ENCODE results near the gene TSPO2. TPM values are rescaled to one million over a fixed set of nuclear protein-coding genes. Genes with fewer than 3 reads are reported as not detected.

Gene TSPO2
- total RNA-seq, 1 donor from 2014 or later, result not detected

- DNase-seq (ENCODE audit: low read depth) (no peak), FAIRE-seq (no peak)
- no peak overlapping the region for H3K4me3 ChIP-seq (ENCODE audit: low read depth, low read length)
- H3K27me3 ChIP-seq (ENCODE audit: control insufficient read depth, insufficient read depth, low read length), result no peaks in the 10 kb centered on the region
- no peaks in the 10 kb centered on the region for H3K36me3 ChIP-seq (ENCODE audit: control insufficient read depth, insufficient read depth, low read length)
- TF ChIP-seq CTCF (IDR thresholded peaks at IDR 0.05; ENCODE audit: insufficient read depth, low read length, severe bottlenecking), result no peak
Observed at GRCh38 chr6:41047745-41048732, 5.8 kb downstream of the TSPO2 start.

- no peak overlapping the region for H3K4me3 ChIP-seq (ENCODE audit: low read depth, low read length)
- no peaks in the 10 kb centered on the region for H3K27me3 ChIP-seq (ENCODE audit: control insufficient read depth, insufficient read depth, low read length)
- no peaks in the 10 kb centered on the region for H3K36me3 ChIP-seq (ENCODE audit: control insufficient read depth, insufficient read depth, low read length)
- DNase-seq (ENCODE audit: low read depth), result no peak
- no peak for FAIRE-seq
- no peak for TF ChIP-seq CTCF (IDR thresholded peaks at IDR 0.05; ENCODE audit: insufficient read depth, low read length, severe bottlenecking)
Observed at GRCh38 chr6:41049521-41049920, 7.3 kb downstream of the TSPO2 start.

- FAIRE-seq, result no peak
- no peak for TF ChIP-seq CTCF (IDR thresholded peaks at IDR 0.05; ENCODE audit: insufficient read depth, low read length, severe bottlenecking)
- DNase-seq (ENCODE audit: low read depth), result no peak
Observed at GRCh38 chr6:41049955-41050354, 7.7 kb downstream of the TSPO2 start.

GRCh38 chr6:41050536-41050935 is 8.3 kb downstream of the TSPO2 start:
- no peaks in the 10 kb centered on the region for H3K36me3 ChIP-seq (ENCODE audit: control insufficient read depth, insufficient read depth, low read length)
- TF ChIP-seq CTCF (IDR thresholded peaks at IDR 0.05; ENCODE audit: insufficient read depth, low read length, severe bottlenecking), result no peak
- DNase-seq (ENCODE audit: low read depth) (no peak), FAIRE-seq (no peak)
- no peaks in the 10 kb centered on the region for H3K27me3 ChIP-seq (ENCODE audit: control insufficient read depth, insufficient read depth, low read length)
- H3K4me3 ChIP-seq (ENCODE audit: low read depth, low read length), result no peak overlapping the region

More at GRCh38 chr6:41049955-41050354, 7.7 kb downstream of the TSPO2 start:
- Histone ChIP-seq H3K4me3 (ENCODE audit: low read depth, low read length) (no peak overlapping the region), H3K36me3 (ENCODE audit: control insufficient read depth, insufficient read depth, low read length) (no peaks in the 10 kb centered on the region), H3K27me3 (ENCODE audit: control insufficient read depth, insufficient read depth, low read length) (no peaks in the 10 kb centered on the region)

GRCh38 chr6:41051873-41052272 is 9.6 kb downstream of the TSPO2 start:
- Histone ChIP-seq H3K36me3 (ENCODE audit: control insufficient read depth, insufficient read depth, low read length) (no peaks in the 10 kb centered on the region), H3K27me3 (ENCODE audit: control insufficient read depth, insufficient read depth, low read length) (no peaks in the 10 kb centered on the region), H3K4me3 (ENCODE audit: low read depth, low read length) (no peak overlapping the region)
- TF ChIP-seq CTCF (IDR thresholded peaks at IDR 0.05; ENCODE audit: insufficient read depth, low read length, severe bottlenecking), result no peak
- FAIRE-seq (no peak), DNase-seq (ENCODE audit: low read depth) (no peak)

Measured in bronchial epithelial cell (primary cell).